Activated naive CD8-positive, alpha-beta T cell (primary cell): Measurements from ENCODE around the gene ANKRD22.
"Not testable (repeated sequence)": the region's sequence is repeated elsewhere in the genome, so short reads cannot be mapped to it uniquely, and the experiment has no call there.

Experiments
- H3K27ac Mint-ChIP-seq: one replicate; pipeline ENCODE4 v1.8.0; 2021; ENCODE audit warnings: mixed read lengths
- H3K27me3 Mint-ChIP-seq: one replicate; pipeline ENCODE4 v1.8.0; 2021; ENCODE audit warnings: mixed read lengths
- H3K36me3 Mint-ChIP-seq: one replicate; pipeline ENCODE4 v1.8.0; 2021; ENCODE audit warnings: mixed read lengths
- H3K4me1 Mint-ChIP-seq: one replicate; pipeline ENCODE4 v1.8.0; 2021; ENCODE audit warnings: low read depth, mixed read lengths
- H3K4me3 Mint-ChIP-seq: one replicate; pipeline ENCODE4 v1.8.0; 2021; ENCODE audit warnings: mild to moderate bottlenecking, mixed read lengths
- H3K9me3 Mint-ChIP-seq: one replicate; pipeline ENCODE4 v1.8.0; 2021; ENCODE audit warnings: low read depth, mixed read lengths

The ANKRD22 gene

DNA sequence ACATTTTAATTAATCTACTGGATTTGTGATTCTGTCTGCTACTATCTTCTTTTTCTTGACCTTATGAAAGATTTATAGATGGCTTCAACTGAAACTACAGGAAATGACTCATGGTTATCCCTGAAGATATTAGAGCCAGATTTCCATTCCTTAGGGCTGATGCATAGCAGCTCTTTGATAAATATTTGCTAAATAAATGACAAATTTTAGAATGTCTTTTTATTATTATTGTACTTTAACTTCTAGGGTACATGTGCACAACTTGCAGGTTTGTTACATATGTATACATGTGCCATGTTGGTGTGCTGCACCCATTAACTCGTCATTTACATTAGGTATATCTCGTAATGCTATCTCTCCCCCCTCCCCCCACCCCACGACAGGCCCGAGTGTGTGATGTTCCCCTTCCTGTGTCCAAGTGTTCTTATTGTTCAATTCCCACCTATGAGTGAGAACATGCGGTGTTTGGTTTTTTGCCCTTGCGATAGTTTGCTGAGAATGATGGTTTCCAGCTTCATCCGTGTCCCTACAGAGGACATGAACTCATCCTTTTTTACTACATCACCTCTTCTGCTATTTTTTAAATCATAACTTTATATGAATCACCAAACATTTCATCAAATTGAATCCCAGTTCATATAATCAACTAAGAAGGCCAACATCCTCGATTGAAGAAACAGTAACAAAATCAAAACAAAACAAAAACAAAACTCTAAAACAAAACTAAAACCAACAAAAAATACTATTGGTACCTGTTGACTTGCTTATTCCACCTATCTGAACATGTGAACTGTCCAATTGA is 31.2 kb upstream of the ANKRD22 start:
- Mint-ChIP-seq H3K4me1 (peaks cover 85% of the 10 kb centered on the region), H3K27ac (peak overlapping the region; percentile 72), H3K4me3 (peak overlapping the region; percentile 97), H3K36me3 (peaks cover 19% of the 10 kb centered on the region)
- H3K9me3 Mint-ChIP-seq, H3K27me3 Mint-ChIP-seq: not testable (repeated sequence)

DNA sequence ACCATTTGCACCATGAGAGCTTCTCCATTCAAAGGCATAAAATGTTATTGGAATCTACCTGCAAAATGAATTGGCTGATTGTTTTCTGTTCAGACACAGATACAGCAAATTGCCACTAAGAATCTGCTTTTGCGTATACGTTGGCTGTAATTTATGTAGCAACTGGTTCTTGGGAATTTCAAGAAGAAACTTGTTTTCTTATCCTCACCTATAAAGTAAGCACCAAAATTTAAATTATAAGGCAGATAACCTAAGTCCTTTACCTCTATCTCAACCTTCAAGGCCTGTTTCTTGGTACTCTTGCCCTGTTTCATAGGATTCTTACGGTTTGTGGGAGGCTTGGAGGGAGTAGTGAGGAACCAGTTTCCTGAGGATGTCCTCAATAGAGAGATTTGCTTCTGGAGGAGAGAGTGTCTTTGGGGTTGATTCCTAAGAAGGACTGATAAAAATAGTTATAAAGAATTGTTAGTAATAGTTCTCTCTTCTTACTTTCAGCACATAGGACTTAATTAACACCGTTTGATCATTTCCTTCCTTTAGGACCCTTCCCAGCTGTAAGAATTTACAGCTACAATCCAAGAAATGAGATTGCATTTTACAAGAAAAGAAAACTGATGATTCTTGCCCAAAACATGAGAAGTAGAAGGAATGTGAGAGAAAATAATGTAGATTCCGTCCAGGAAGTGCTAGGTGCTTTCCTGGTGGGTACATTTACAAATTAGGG is 30.4 kb upstream of the ANKRD22 start:
- Mint-ChIP-seq H3K4me3 (peak overlapping the region; percentile 97), H3K27ac (peak overlapping the region; percentile 51), H3K9me3 (no peaks in the 10 kb centered on the region), H3K4me1 (peaks cover 78% of the 10 kb centered on the region), H3K27me3 (no peaks in the 10 kb centered on the region), H3K36me3 (peaks cover 18% of the 10 kb centered on the region)

DNA sequence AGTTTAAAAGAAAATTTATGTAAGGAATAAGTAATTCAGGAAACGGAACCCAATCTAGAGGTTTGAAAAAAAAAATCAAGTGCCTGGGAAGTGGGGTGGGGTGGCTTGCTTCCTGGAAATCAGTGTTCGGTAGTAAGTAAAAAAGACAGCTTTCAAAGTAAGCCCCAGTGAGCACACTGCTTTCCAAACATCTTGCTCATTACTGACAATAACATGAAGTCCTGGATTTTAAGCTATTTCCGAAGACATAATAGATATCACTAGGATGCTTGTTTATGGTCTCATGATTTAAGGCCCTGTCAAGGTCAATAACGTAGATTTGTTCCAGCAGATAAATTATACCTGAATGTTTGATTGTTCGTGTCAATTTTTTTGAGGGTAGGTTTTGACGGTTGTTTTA is 29.7 kb upstream of the ANKRD22 start:
- H3K4me3 Mint-ChIP-seq: peak overlapping the region; percentile 97
- peaks cover 70% of the 10 kb centered on the region for H3K4me1 Mint-ChIP-seq
- H3K27ac Mint-ChIP-seq: peak overlapping the region; percentile 97
- no peaks in the 10 kb centered on the region for H3K9me3 Mint-ChIP-seq
- no peaks in the 10 kb centered on the region for H3K27me3 Mint-ChIP-seq
- peaks cover 18% of the 10 kb centered on the region for H3K36me3 Mint-ChIP-seq

DNA sequence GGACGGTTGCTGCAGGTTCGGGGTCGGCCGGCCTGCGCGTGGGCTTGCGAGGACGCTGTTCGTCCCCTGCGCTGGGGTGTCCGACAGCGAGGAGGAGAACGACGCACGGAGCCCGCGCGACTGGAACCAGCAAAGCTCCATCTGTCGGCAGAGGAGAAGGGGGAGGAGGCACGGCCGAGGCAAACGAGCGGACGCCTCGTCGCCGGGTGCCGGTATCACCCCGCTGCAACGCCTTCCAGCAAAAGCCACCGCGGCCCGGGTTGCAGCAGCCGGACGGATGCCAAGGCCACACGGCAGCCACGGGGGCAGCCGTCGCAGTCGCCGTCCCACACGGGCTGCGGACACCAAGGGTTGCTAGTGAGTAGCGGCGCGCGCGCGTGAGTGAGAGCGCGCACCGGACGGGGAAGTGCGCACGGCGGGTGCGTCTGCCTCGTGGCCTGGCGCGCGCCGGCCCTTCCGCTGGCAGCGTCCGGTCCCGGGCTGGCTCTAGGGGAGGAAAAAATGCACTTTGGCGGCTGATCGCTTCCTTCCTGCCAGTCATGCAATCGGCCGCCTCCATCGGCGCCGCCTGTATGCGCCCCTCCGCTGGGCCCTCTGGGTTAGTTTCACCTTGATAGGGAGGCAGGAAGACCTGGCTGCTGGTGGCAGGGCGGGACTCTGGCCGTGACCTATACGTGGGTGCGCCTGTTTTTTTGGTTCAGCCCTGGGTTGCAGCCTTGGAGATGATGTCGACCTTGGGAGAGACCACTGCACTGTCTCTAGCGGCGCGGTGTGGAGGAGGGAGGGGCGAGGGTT is 28.8 kb upstream of the ANKRD22 start:
- Mint-ChIP-seq H3K4me3 (peak overlapping the region; percentile 97), H3K27ac (peak overlapping the region; percentile 97)

DNA sequence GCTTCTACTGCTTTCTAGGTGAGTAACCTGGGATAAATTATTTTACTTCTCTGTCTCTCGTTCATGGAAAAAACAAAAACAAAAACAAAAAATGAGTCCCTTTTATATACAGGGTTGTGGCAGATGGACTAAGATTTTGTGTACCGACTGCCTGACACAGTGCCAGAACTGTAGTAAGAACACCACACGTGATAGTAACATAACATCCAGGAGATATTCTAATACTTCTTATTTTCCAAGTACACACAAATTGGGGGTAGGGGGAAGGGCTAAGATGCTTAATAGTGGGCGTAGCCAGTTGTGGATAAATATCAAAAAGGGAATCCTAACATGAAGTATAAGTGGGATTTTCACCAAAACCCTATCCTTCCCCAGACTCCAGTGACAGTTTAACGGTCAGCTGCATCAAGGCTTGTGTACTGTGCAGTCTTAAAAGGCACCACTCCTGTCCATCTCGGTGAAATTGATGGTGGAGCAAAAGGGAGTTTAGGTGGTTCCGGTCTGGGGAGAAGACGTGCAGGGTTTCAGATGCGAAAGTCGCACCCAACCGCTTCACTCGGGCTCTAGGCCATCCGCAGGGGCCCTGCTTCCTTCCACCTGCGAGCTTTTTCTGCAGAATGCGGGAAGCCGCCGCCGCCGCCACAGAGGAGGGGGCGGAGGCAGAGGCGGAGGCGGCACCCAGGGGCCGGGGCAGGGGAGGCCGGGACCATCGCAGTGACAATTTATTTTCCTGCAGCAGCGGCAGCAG is 28.1 kb upstream of the ANKRD22 start, which contains the start of gene STAMBPL1:
Gene STAMBPL1 (plus strand): TSS at position 712 of the 748 bp plus-strand sequence. CDS start 21,464 bp downstream, outside the sequence.
- H3K4me3 Mint-ChIP-seq: peak within 1 kb of the TSS; percentile 97
- H3K36me3 Mint-ChIP-seq: peaks cover 16% of the 10 kb centered on the region
- peak within 1 kb of the TSS; percentile 97 for H3K27ac Mint-ChIP-seq
- H3K27me3 Mint-ChIP-seq: peaks cover 1% of the 10 kb centered on the region
- H3K9me3 Mint-ChIP-seq: no peaks in the 10 kb centered on the region
- peaks cover 55% of the 10 kb centered on the region for H3K4me1 Mint-ChIP-seq

More for the DNA sequence above, 28.8 kb upstream of the ANKRD22 start:
- Mint-ChIP-seq H3K27me3 (no peaks in the 10 kb centered on the region), H3K9me3 (no peaks in the 10 kb centered on the region), H3K4me1 (peaks cover 62% of the 10 kb centered on the region), H3K36me3 (peaks cover 18% of the 10 kb centered on the region)

DNA sequence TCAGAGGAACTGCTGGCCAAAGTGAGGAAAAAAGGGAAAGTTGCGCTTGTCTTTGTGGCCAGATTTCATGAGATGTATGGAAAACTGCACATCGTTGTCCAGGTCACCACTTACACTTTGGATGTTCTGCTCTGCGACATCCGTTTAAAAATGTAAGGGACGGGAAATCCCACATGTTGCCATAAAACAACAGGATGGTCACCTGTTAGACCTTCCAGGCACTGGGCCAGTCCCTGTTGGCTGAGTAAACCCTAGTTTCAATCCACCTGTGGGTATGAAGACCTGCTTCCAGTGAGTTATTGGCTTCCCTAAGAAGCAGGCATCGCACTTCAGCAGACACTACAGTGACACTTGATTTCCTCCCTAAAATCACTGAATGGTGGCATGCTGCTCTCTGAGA is 25.7 kb upstream of the ANKRD22 start:
- Mint-ChIP-seq H3K27ac (no peak overlapping the region), H3K4me1 (peaks cover 32% of the 10 kb centered on the region), H3K9me3 (no peaks in the 10 kb centered on the region)

DNA sequence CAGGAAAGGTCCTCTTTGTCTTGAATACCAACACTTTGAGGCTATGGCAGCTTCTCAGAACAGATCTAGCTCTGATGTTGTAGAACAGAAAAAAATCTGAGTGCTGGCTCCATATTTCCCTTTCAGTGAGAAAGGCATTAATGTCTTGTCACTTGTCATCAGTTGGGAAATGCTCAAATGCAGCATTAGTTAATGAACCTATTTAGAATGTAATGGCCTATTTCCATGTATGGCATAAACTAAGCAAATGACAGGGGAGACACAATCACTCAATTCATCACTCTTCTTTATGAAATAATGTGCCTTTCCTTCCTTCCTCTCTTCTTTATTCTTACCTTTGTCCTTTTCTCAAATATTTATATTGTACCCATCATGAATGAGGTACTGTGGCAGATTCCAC is 23.4 kb upstream of the ANKRD22 start:
- Mint-ChIP-seq H3K36me3 (no peaks in the 10 kb centered on the region), H3K27ac (no peak overlapping the region), H3K4me3 (no peak overlapping the region), H3K4me1 (peaks cover 19% of the 10 kb centered on the region), H3K9me3 (no peaks in the 10 kb centered on the region), H3K27me3 (peaks cover 1% of the 10 kb centered on the region)

More for the DNA sequence above, 25.7 kb upstream of the ANKRD22 start:
- H3K36me3 Mint-ChIP-seq: peaks cover 3% of the 10 kb centered on the region
- no peak overlapping the region for H3K4me3 Mint-ChIP-seq
- peaks cover 1% of the 10 kb centered on the region for H3K27me3 Mint-ChIP-seq

DNA sequence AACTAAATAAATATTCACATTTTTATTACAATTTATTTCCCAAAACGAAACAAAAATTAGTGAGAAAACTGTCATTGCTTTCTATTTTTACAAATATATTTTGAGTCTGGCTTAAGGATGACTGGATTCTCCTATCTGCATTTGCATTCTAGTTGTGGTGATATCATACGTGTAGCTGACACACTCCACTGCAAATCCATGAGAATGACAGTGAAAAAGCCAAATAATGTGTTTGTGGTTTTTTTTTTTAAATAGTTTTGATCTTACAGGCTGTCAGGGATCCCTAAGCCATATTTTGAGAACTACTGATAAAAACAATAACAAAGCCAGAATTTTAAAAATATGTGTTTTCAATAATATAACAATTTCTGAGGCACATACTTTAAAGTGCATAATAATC is 22.6 kb upstream of the ANKRD22 start:
- H3K4me3 Mint-ChIP-seq: no peak overlapping the region
- no peaks in the 10 kb centered on the region for H3K36me3 Mint-ChIP-seq
- H3K27me3 Mint-ChIP-seq: peaks cover 1% of the 10 kb centered on the region
- peaks cover 13% of the 10 kb centered on the region for H3K4me1 Mint-ChIP-seq
- no peaks in the 10 kb centered on the region for H3K9me3 Mint-ChIP-seq
- H3K27ac Mint-ChIP-seq: no peak overlapping the region

DNA sequence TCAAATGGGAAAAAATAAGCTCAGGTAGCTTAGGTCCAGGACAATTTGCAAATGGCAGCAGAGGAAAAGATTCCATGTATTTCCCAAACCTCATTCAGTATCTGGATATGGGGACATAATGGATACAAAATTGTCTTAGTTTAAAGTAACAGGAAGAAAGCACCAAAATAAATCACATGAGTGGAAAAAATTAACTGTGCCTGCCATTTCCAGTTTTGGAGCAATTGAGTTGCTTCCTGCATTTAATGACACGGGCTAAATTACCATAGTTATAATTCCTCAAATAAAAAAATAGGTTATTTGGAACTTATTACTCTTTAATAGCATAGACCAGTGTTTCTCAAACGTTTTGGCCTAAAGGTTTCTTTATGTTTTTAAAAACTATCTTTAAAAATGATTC is 22.1 kb upstream of the ANKRD22 start:
- no peak overlapping the region for H3K4me3 Mint-ChIP-seq
- H3K27ac Mint-ChIP-seq: no peak overlapping the region
- H3K4me1 Mint-ChIP-seq: peaks cover 9% of the 10 kb centered on the region
- peaks cover 1% of the 10 kb centered on the region for H3K27me3 Mint-ChIP-seq
- no peaks in the 10 kb centered on the region for H3K9me3 Mint-ChIP-seq
- H3K36me3 Mint-ChIP-seq: no peaks in the 10 kb centered on the region

DNA sequence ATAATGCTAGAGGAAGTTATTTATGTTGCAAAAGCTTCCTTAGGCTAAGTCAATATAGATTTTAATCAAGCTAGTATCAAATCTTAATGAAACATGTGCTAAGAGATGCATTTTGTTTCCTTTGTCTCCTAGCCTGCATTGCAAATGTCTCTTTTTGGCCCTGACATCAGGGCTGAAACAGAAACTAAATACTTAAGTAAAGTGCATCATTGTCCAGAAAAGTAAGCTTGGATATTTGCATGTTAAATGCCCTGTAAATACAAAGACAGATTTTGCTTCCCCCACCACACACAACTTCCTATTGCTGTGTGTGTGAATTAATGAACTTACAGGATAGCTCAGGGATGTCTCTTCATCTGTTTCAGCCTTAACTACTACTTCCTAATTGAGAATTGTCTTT is 18.4 kb upstream of the ANKRD22 start:
- Mint-ChIP-seq H3K4me1 (no peaks in the 10 kb centered on the region), H3K4me3 (no peak overlapping the region), H3K27ac (no peak overlapping the region), H3K27me3 (peaks cover 2% of the 10 kb centered on the region), H3K36me3 (no peaks in the 10 kb centered on the region), H3K9me3 (no peaks in the 10 kb centered on the region)

DNA sequence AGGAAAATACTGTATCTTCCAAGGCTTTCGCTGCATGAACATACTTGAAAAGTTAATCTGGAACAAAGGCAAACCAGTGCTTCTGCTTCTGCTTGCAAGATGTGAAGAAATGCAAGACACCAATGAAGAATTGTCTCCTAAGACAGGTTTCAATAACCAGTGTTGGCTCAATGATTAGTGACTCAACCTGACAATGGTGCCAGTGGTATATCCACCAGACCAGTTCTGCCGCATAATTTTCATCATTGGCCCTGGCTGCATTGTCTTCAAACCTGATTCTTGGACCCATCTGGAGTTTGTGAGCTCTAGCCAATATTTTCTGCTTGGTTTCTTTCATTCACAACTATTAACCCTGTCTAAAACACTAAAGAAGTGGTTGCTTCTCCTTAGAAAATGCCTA is 14.8 kb upstream of the ANKRD22 start:
- Mint-ChIP-seq H3K4me1 (no peaks in the 10 kb centered on the region), H3K27me3 (peaks cover 2% of the 10 kb centered on the region), H3K4me3 (no peak overlapping the region), H3K27ac (no peak overlapping the region), H3K9me3 (no peaks in the 10 kb centered on the region), H3K36me3 (no peaks in the 10 kb centered on the region)

DNA sequence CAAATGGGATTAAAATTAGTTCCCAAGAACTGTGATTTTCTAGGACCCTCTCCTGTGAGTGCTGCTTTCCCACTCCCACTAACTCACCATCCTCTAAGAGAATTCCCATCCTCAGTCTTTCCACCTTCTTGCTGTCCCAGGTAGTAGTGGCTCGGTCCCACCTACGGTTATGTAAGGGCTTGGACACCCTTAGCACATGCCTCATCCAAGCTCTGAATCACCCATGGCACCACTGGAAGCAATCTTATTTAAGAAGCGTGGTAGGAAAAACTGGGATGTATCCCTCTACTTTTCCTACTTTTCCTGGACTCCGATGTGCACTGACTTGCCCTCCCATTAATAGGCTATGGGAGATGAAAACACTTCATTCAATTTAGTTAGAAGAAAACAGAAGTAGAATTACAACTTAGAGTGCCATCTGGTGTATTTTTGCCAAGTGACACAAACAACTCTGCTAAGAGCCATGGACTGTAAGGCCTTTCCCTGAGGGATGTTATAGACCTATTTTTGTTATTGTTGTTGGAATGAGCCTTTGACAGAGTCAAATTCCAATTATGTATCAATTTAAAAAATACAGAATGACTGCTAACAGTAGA is 13.7 kb upstream of the ANKRD22 start:
- H3K36me3 Mint-ChIP-seq: no peaks in the 10 kb centered on the region
- no peaks in the 10 kb centered on the region for H3K9me3 Mint-ChIP-seq
- H3K27me3 Mint-ChIP-seq: peaks cover 2% of the 10 kb centered on the region
- no peak overlapping the region for H3K27ac Mint-ChIP-seq
- no peak overlapping the region for H3K4me3 Mint-ChIP-seq
- H3K4me1 Mint-ChIP-seq: no peaks in the 10 kb centered on the region

DNA sequence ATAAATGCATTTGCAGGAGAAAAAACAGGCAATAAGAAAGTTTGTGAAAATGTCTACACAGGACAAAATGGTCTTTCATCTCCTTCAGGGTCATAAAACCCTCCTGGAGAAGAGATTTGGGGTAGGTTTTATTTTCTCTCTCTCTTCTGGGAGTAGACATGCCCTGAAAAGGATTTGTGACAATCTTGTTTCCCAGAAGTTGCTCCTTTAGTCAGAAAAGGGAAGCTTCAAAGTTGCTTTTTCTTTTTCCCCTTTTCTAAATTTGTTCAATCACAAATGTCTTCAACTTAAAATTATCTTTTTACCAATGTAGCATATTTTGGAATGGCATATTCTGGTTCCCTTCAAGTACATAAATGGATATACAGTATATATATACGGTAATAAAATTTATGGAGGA is 9.4 kb upstream of the ANKRD22 start:
- H3K4me1 Mint-ChIP-seq: peaks cover 4% of the 10 kb centered on the region
- H3K27ac Mint-ChIP-seq: no peak overlapping the region
- no peaks in the 10 kb centered on the region for H3K36me3 Mint-ChIP-seq
- H3K9me3 Mint-ChIP-seq: no peaks in the 10 kb centered on the region
- H3K27me3 Mint-ChIP-seq: peaks cover 1% of the 10 kb centered on the region
- H3K4me3 Mint-ChIP-seq: no peak overlapping the region

DNA sequence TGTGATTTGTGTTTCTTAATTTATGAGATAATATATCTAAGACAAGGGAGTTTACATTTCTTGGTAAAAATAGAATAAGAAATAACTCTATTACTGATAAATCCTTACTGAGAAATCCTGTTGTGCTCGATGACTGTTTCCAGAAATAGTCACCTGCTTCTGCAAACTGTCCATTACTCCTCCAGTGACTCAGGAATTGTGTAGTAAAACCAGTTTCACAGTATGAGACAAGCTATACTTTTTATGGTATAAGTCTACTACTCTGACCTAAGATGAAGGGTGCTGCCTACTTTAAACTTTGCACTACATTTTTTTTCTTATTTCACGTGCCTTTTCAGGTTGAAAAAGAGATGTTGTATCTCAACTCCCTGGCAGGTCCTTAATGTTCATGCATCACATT is 6.8 kb upstream of the ANKRD22 start:
- no peaks in the 10 kb centered on the region for H3K9me3 Mint-ChIP-seq
- no peaks in the 10 kb centered on the region for H3K36me3 Mint-ChIP-seq
- no peak overlapping the region for H3K4me3 Mint-ChIP-seq
- peaks cover 4% of the 10 kb centered on the region for H3K4me1 Mint-ChIP-seq
- no peaks in the 10 kb centered on the region for H3K27me3 Mint-ChIP-seq
- H3K27ac Mint-ChIP-seq: no peak overlapping the region
